ENCODE data around the gene EXOSC9.

- TF ChIP-seq GATA2 (IDR thresholded peaks at IDR 0.05; ENCODE audit: low read depth, low read length) = no peak
- no peak for TF ChIP-seq GATA3 (IDR thresholded peaks at IDR 0.05; ENCODE audit: low read depth, low read length)
Observed at GRCh38 chr4:121827853-121828252, 26.7 kb downstream of the EXOSC9 start.

Measured in SH-SY5Y (cell line).